Activated B cell treated with CpG ODN at 0.5 μM for 24 hours (primary cell): ENCODE results near the gene IGIP. TPM values are rescaled to one million over a fixed set of nuclear protein-coding genes. Genes with fewer than 3 reads are reported as not detected.

ENCODE experiments used
- ATAC-seq: fragments of 200-7000 bp; cut with Tn5 transposase; one replicate; pipeline ENCODE4 v1.10.0; 2021; ENCODE audit warnings: low read depth, mild to moderate bottlenecking, moderate library complexity
- CTCF ChIA-PET: fragments of 350-600 bp; sonication (Branson Sonifier 250); formaldehyde crosslinking; loops from one replicate; lab custom pipeline; 2021; ENCODE audit warnings: antibody characterized with exemption; lab: Charles Lee
- POLR2A ChIA-PET: fragments of 350-600 bp; sonication (Branson Sonifier 250); formaldehyde crosslinking; loops from one replicate; lab custom pipeline; 2021; ENCODE audit warnings: antibody characterized with exemption; lab: Charles Lee
- DNase-seq: peaks from one replicate; pipeline ENCODE4 v3.0.0; 2022
- H3K27ac Mint-ChIP-seq: one replicate; pipeline ENCODE4 v1.8.0; 2020; ENCODE audit warnings: mixed read lengths
- H3K27me3 Mint-ChIP-seq: one replicate; pipeline ENCODE4 v1.8.0; 2021; ENCODE audit warnings: mixed read lengths
- H3K36me3 Mint-ChIP-seq: one replicate; pipeline ENCODE4 v1.8.0; 2021; ENCODE audit warnings: low read depth, mixed read lengths
- H3K4me1 Mint-ChIP-seq: one replicate; pipeline ENCODE4 v1.8.0; 2021; ENCODE audit warnings: mixed read lengths
- H3K4me3 Mint-ChIP-seq: one replicate; pipeline ENCODE4 v1.8.0; 2020; ENCODE audit warnings: mild to moderate bottlenecking, mixed read lengths
- H3K9me3 Mint-ChIP-seq: one replicate; pipeline ENCODE4 v1.8.0; 2020; ENCODE audit warnings: mixed read lengths
- CTCF ChIP-seq: fragments of 200-600 bp; IDR thresholded peaks from one replicate; pipeline ENCODE4 v1.8.0; 2022; ENCODE audit warnings: antibody characterized with exemption, mild to moderate bottlenecking
- intact Hi-C: fragments of 100-400 bp; cut with micrococcal nuclease; formaldehyde crosslinking; loops from one replicate; pipeline ENCODE4 v1.15.1; 2024
- total RNA-seq: library from RNA; stranded (reverse); gene quantifications from 2 replicates; pipeline ENCODE4 v1.2.3, GENCODE V29; 2022

Gene IGIP
- total RNA-seq, 1 donor from 2014 or later, result 4.8 TPM

- H3K27ac Mint-ChIP-seq, result no peak overlapping the region
- H3K4me1 Mint-ChIP-seq, result peaks cover 15% of the 10 kb centered on the region
- intact Hi-C loops, result loop anchor here (5.0 to 10.0 kb wide), 7 partner anchors 124 to 1604 kb away; partner anchors contain the start of genes CTNNA1, DNAJC18, HSPA9 and IK
- ChIA-PET CTCF (no interaction called here), POLR2A (no interaction called here)
- no peak for ATAC-seq
- DNase-seq, result no peak
- TF ChIP-seq CTCF, result no peak
- H3K4me3 Mint-ChIP-seq, result no peak overlapping the region
- no peaks in the 10 kb centered on the region for H3K9me3 Mint-ChIP-seq
- H3K27me3 Mint-ChIP-seq, result no peaks in the 10 kb centered on the region
- H3K36me3 Mint-ChIP-seq, result peaks cover 5% of the 10 kb centered on the region
These were observed 52.9 kb downstream of the IGIP start for GRCh38 chr5:140178482-140179116.

Other genes with a start within 250 kb of the IGIP start
- 0.07 TPM in 1 of 2 replicates, not detected in the other for gene NRG2, start 82.6 kb upstream of the IGIP start, total RNA-seq
- gene PURA, start 11.8 kb upstream of the IGIP start, total RNA-seq, result 13.2 and 14.9 TPM in 2 replicates
- gene CYSTM1, start 49.3 kb downstream of the IGIP start, total RNA-seq, result 20.1 and 23.3 TPM in 2 replicates
- 38.2 and 38.4 TPM in 2 replicates for gene PFDN1, start 177.2 kb downstream of the IGIP start, total RNA-seq
- gene HBEGF, start 220.7 kb downstream of the IGIP start, total RNA-seq, result 0.22 and 0.49 TPM in 2 replicates
- not detected in 2 replicates for gene SLC4A9, start 234.3 kb downstream of the IGIP start, total RNA-seq